WTC11 (cell line): ENCODE data around the gene CDK3. TPM values are rescaled to one million over a fixed set of nuclear protein-coding genes. Genes with fewer than 3 reads are reported as not detected.

Source experiments
- ATAC-seq: fragments of 200-7000 bp; cut with Tn5 transposase; 2 replicates; pipeline ENCODE4 v1.10.0; 2021; ENCODE audit warnings: mild to moderate bottlenecking, moderate library complexity
- CTCF ChIA-PET: fragments of 300-600 bp; sonication (Branson Sonifier 250); formaldehyde crosslinking; loops from one replicate; lab custom pipeline; 2021; ENCODE audit warnings: antibody characterized with exemption; lab: Charles Lee
- POLR2A ChIA-PET: fragments of 350-600 bp; sonication (Branson Sonifier 250); formaldehyde crosslinking; loops from one replicate; lab custom pipeline; 2021; ENCODE audit warnings: antibody characterized with exemption; lab: Charles Lee
- DNase-seq: peaks from one replicate; pipeline ENCODE4 v3.0.0; 2021; ENCODE audit warnings: low spot score
- H3K27ac Mint-ChIP-seq: 2 replicates; pipeline ENCODE4 v1.8.0; 2021; ENCODE audit warnings: mixed read lengths
- H3K27me3 Mint-ChIP-seq: 2 replicates; pipeline ENCODE4 v1.8.0; 2021; ENCODE audit warnings: low read depth, mild to moderate bottlenecking, moderate library complexity, mixed read lengths
- H3K36me3 Mint-ChIP-seq: 2 replicates; pipeline ENCODE4 v1.8.0; 2021; ENCODE audit warnings: mixed read lengths
- H3K4me1 Mint-ChIP-seq: 2 replicates; pipeline ENCODE4 v1.8.0; 2022; ENCODE audit warnings: mixed read lengths
- H3K4me3 Mint-ChIP-seq: 2 replicates; pipeline ENCODE4 v1.8.0; 2021; ENCODE audit warnings: mild to moderate bottlenecking, moderate library complexity, mixed read lengths
- H3K9me3 Mint-ChIP-seq: 2 replicates; pipeline ENCODE4 v1.8.0; 2021; ENCODE audit warnings: mixed read lengths
- ARID4B ChIP-seq: sonication (generic); formaldehyde crosslinking; IDR thresholded peaks from 2 replicates; pipeline ENCODE4 v1.8.0; 2023; ENCODE audit warnings: missing genetic modification reagents, mild to moderate bottlenecking, borderline replicate concordance
- ESRRA ChIP-seq: sonication (generic); formaldehyde crosslinking; IDR thresholded peaks from 2 replicates; pipeline ENCODE4 v1.8.1; 2022; ENCODE audit warnings: mild to moderate bottlenecking, missing genetic modification reagents, borderline replicate concordance
- SMAD3 ChIP-seq: sonication (generic); formaldehyde crosslinking; IDR thresholded peaks from 2 replicates; pipeline ENCODE4 v1.8.0; 2022; ENCODE audit warnings: missing genetic modification reagents, mild to moderate bottlenecking, borderline replicate concordance
- TCF7 ChIP-seq: sonication (generic); formaldehyde crosslinking; IDR thresholded peaks from 2 replicates; pipeline ENCODE4 v1.8.0; 2022; ENCODE audit warnings: mild to moderate bottlenecking, low read depth, missing genetic modification reagents, moderate library complexity
- ZNF121 ChIP-seq: sonication (generic); formaldehyde crosslinking; IDR thresholded peaks from 2 replicates; pipeline ENCODE4 v1.8.0; 2023; ENCODE audit warnings: missing genetic modification reagents
- total RNA-seq: library from RNA; stranded (reverse); gene quantifications from 3 replicates; pipeline ENCODE4 v1.2.3, GENCODE V29; 2021
- TF ChIP-seq, protein P1 (sequence below): sonication (generic); formaldehyde crosslinking; IDR thresholded peaks from 2 replicates; pipeline ENCODE4 v1.8.1; 2022; ENCODE audit warnings: mild to moderate bottlenecking, missing genetic modification reagents, moderate library complexity, borderline replicate concordance
- TF ChIP-seq, protein P2 (sequence below): fragments of 250-450 bp; sonication (Bioruptor Pico); conservative IDR thresholded peaks from 2 replicates; pipeline ENCODE4 v1.9.0; 2021; ENCODE audit warnings: mild to moderate bottlenecking
- TF ChIP-seq, protein P3 (sequence below): fragments of 200-600 bp; IDR thresholded peaks from 2 replicates; pipeline ENCODE4 v1.8.0; 2022; ENCODE audit warnings: antibody characterized with exemption
- TF ChIP-seq, protein P4 (sequence below): sonication (generic); formaldehyde crosslinking; IDR thresholded peaks from 2 replicates; pipeline ENCODE4 v1.8.1; 2023; ENCODE audit warnings: mild to moderate bottlenecking, moderate library complexity, missing genetic modification reagents

The CDK3 gene
- total RNA-seq, 1 experiment from 2014 or later = 9.5 TPM

GRCh38 chr17:76048711-76049110 lies 48.1 kb downstream of the CDK3 start:
- Mint-ChIP-seq H3K9me3 (no peaks in the 10 kb centered on the region), H3K4me3 (no peak overlapping the region), H3K27ac (no peak overlapping the region), H3K36me3 (peaks cover 68% of the 10 kb centered on the region), H3K4me1 (peaks cover 4% of the 10 kb centered on the region), H3K27me3 (no peaks in the 10 kb centered on the region)
- DNase-seq (no peak), ATAC-seq (peak; percentile 56)
- POLR2A ChIA-PET = no interaction called here
- CTCF ChIA-PET = interaction anchor here (0.9 to 3.3 kb wide), 3 partner anchors 35 to 58 kb away, joined by 3 to 17 read pairs (median 3); no protein-coding TSS in a partner anchor
- TF ChIP-seq, protein P1, sequence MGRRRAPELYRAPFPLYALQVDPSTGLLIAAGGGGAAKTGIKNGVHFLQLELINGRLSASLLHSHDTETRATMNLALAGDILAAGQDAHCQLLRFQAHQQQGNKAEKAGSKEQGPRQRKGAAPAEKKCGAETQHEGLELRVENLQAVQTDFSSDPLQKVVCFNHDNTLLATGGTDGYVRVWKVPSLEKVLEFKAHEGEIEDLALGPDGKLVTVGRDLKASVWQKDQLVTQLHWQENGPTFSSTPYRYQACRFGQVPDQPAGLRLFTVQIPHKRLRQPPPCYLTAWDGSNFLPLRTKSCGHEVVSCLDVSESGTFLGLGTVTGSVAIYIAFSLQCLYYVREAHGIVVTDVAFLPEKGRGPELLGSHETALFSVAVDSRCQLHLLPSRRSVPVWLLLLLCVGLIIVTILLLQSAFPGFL = no peak
- TF ChIP-seq ESRRA (CRISPR knock-in tag) = no peak

DNA sequence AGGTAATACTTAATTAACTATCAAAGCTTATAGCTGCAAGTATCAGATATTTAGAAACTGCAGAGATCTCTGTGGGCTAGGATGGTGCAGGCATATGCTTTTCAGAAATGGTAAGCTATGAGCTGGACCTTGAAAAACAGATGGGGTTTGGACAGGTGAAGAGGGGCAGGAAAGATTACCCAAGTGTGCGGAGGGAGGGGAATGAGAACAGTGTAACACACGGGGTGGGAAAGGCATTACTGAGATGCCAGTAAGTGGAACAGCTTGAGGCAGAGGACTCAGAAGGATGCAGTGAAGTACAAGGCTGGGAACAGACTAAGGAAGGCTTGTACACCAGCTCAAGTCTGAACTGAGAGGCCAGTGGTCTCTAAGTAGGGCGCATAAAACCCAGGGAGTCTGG lies 48.6 kb downstream of the CDK3 start:
- DNase-seq = no peak
- Mint-ChIP-seq H3K9me3 (no peaks in the 10 kb centered on the region), H3K4me1 (peaks cover 4% of the 10 kb centered on the region), H3K36me3 (peaks cover 68% of the 10 kb centered on the region), H3K27ac (peak overlapping the region; percentile 12), H3K27me3 (no peaks in the 10 kb centered on the region), H3K4me3 (no peak overlapping the region)
- POLR2A ChIA-PET = no interaction called here
- no peak for ATAC-seq
- no peak for TF ChIP-seq TCF7 (CRISPR knock-in tag)
- CTCF ChIA-PET = interaction anchor here (0.9 to 3.3 kb wide), 4 partner anchors 35 to 230 kb away, joined by 3 to 17 read pairs (median 4); no protein-coding TSS in a partner anchor

- Mint-ChIP-seq H3K4me1 (peaks cover 4% of the 10 kb centered on the region), H3K27ac (0 out of 2 replicates have a peak overlapping the region, but pooled peaks have one; percentile 75), H3K36me3 (peaks cover 61% of the 10 kb centered on the region), H3K4me3 (no peak overlapping the region), H3K9me3 (no peaks in the 10 kb centered on the region), H3K27me3 (no peaks in the 10 kb centered on the region)
- CTCF ChIA-PET = interaction anchor here (0.9 to 3.3 kb wide), 3 partner anchors 36 to 230 kb away, joined by 3 to 17 read pairs (median 4); no protein-coding TSS in a partner anchor
- DNase-seq (no peak), ATAC-seq (no peak)
- TF ChIP-seq, protein P2, sequence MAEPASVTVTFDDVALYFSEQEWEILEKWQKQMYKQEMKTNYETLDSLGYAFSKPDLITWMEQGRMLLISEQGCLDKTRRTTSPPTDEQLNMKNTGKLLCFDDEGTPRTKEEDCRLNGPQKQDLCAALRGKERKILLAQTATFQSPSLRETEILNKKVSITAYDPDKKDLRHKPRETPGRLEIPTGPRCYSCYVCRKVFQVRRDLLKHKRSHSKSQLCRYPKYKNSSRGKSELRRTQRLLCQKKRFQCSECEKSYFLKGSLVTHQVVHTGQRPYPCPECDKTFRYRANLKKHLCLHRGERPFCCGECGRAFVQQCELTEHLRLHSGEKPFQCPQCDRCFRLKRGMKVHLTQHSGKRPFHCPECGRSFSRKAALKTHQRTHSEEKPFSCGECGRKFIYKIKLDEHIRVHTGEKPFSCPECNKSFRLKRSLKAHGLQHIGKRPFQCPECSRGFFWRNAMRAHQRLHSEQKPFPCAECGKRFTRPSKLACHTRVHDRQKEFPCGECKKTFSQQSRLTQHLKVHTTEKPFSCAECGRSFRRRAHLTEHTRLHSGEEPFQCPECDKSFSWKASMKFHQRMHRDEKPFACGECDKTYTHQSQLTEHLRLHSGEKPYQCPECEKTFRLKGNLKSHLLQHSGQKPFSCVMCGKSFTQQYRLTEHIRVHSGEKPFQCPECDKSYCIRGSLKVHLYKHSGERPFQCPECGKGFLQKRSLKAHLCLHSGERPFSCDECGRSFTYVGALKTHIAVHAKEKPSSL (CRISPR knock-in tag) = no peak
- POLR2A ChIA-PET = no interaction called here
These were observed 49.3 kb downstream of the CDK3 start for GRCh38 chr17:76049836-76050537.

DNA sequence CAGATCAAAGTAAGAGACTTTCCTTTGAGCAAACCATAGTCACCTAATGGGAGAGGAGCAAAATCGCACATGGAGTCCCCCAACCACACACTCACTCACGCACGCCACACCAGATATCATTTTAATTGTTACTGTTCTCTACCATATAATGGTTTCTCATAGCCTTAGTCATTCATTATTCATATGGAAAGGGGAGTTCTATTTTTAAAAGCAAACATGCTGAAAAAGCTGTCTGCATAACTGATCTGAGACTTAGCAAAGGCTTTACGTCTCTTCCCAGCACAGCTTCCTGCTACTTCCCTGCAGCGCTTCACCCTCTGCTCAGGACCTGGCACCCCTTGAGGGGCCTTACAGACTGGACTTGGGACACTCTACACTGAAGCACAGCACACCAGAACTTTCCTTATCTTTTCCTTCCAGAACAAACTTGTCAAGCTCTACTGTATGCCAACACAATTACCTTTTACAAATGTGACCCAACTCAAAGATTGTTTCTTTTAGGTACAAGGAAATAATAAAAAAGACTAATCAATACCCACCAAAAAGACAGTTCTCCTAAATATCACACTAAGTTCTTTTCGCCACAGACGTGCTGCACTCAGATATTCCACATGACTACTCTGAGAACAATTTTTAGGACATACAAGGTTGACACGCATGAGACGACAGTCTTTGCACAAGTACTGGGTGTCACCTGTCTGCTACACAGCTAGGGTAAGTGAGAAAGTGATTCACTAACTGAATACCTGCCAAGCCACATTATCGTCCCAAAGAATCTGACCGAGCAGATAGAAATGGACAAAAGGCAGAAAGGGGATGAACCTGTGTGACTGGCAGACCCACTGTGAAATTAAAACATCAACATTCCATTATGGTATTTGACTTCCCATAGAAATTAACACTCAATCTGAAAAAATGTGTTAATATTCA lies 50.1 kb downstream of the CDK3 start:
- peak overlapping the region; percentile 75 for H3K27ac Mint-ChIP-seq
- no peaks in the 10 kb centered on the region for H3K27me3 Mint-ChIP-seq
- ATAC-seq (no peak), DNase-seq (no peak)
- H3K36me3 Mint-ChIP-seq = peaks cover 53% of the 10 kb centered on the region
- no peak overlapping the region for H3K4me3 Mint-ChIP-seq
- ChIA-PET CTCF (interaction anchor here (0.8 to 1.4 kb wide), 3 partner anchors 37 to 229 kb away, joined by 3 to 6 read pairs (median 4); no protein-coding TSS in a partner anchor), POLR2A (no interaction called here)
- H3K9me3 Mint-ChIP-seq = no peaks in the 10 kb centered on the region
- TF ChIP-seq ESRRA (CRISPR knock-in tag) (no peak), SMAD3 (no peak), ZNF121 (CRISPR knock-in tag) (no peak), ARID4B (CRISPR knock-in tag) (no peak)
- TF ChIP-seq, protein P3, sequence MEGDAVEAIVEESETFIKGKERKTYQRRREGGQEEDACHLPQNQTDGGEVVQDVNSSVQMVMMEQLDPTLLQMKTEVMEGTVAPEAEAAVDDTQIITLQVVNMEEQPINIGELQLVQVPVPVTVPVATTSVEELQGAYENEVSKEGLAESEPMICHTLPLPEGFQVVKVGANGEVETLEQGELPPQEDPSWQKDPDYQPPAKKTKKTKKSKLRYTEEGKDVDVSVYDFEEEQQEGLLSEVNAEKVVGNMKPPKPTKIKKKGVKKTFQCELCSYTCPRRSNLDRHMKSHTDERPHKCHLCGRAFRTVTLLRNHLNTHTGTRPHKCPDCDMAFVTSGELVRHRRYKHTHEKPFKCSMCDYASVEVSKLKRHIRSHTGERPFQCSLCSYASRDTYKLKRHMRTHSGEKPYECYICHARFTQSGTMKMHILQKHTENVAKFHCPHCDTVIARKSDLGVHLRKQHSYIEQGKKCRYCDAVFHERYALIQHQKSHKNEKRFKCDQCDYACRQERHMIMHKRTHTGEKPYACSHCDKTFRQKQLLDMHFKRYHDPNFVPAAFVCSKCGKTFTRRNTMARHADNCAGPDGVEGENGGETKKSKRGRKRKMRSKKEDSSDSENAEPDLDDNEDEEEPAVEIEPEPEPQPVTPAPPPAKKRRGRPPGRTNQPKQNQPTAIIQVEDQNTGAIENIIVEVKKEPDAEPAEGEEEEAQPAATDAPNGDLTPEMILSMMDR = no peak
- TF ChIP-seq, protein P4, sequence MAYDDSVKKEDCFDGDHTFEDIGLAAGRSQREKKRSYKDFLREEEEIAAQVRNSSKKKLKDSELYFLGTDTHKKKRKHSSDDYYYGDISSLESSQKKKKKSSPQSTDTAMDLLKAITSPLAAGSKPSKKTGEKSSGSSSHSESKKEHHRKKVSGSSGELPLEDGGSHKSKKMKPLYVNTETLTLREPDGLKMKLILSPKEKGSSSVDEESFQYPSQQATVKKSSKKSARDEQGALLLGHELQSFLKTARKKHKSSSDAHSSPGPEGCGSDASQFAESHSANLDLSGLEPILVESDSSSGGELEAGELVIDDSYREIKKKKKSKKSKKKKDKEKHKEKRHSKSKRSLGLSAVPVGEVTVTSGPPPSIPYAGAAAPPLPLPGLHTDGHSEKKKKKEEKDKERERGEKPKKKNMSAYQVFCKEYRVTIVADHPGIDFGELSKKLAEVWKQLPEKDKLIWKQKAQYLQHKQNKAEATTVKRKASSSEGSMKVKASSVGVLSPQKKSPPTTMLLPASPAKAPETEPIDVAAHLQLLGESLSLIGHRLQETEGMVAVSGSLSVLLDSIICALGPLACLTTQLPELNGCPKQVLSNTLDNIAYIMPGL (CRISPR knock-in tag) = no peak
- peaks cover 4% of the 10 kb centered on the region for H3K4me1 Mint-ChIP-seq
